NOMO-1 treated with dmso at 0.1 percent for 144 hours (cell line): Measurements from ENCODE around the gene SYNE2.
"Not testable (repeated sequence)": the region's sequence is repeated elsewhere in the genome, so short reads cannot be mapped to it uniquely, and the experiment has no call there.

Experiments
- DNase-seq: peaks from one replicate; lab custom pipeline; 2025; ENCODE audit not compliant: unreplicated experiment; lab: John Stamatoyannopoulos, UW

SYNE2 gene

GRCh38 chr14:63852817-63853731 is at the start of gene SYNE2:
SYNE2 (plus strand) TSS chr14:63853004; CDS start chr14:63909149, 56,145 bp downstream.
- DNase-seq = peak; percentile 37

GRCh38 chr14:63803221-63803791 is 49.5 kb upstream of the SYNE2 start:
- not testable (repeated sequence) for DNase-seq

GRCh38 chr14:63806064-63806463 is 46.7 kb upstream of the SYNE2 start:
- DNase-seq = not testable (repeated sequence)

GRCh38 chr14:63811692-63812091 is 41.1 kb upstream of the SYNE2 start:
- DNase-seq = not testable (repeated sequence)

GRCh38 chr14:63833728-63834127 is 19.1 kb upstream of the SYNE2 start:
- DNase-seq = no peak

- no peak for DNase-seq
These were observed 11.8 kb upstream of the SYNE2 start for GRCh38 chr14:63840981-63841380.

GRCh38 chr14:63843796-63844195 is 9.0 kb upstream of the SYNE2 start:
- no peak for DNase-seq

- DNase-seq = no peak
These were observed 3.9 kb upstream of the SYNE2 start for GRCh38 chr14:63848890-63849289.

- DNase-seq = no peak
These were observed 460 bp upstream of the SYNE2 start for GRCh38 chr14:63852271-63852816.

- DNase-seq = no peak
These were observed 1.1 kb downstream of the SYNE2 start for GRCh38 chr14:63853831-63854293.

- no peak for DNase-seq
These were observed 1.5 kb downstream of the SYNE2 start for GRCh38 chr14:63854330-63854729.

- DNase-seq = no peak
These were observed 2.5 kb downstream of the SYNE2 start for GRCh38 chr14:63855281-63855680.

- no peak for DNase-seq
These were observed 4.7 kb downstream of the SYNE2 start for GRCh38 chr14:63857466-63858030.

GRCh38 chr14:63860146-63860545 is 7.3 kb downstream of the SYNE2 start:
- DNase-seq = no peak

- no peak for DNase-seq
These were observed 9.4 kb downstream of the SYNE2 start for GRCh38 chr14:63862163-63862562.

GRCh38 chr14:63863004-63863403 is 10.2 kb downstream of the SYNE2 start:
- no peak for DNase-seq

- DNase-seq = not testable (repeated sequence)
These were observed 12.0 kb downstream of the SYNE2 start for GRCh38 chr14:63864775-63865174.

GRCh38 chr14:63867933-63868921 is 15.4 kb downstream of the SYNE2 start:
- DNase-seq = peak; percentile 1

- not testable (repeated sequence) for DNase-seq
These were observed 17.3 kb downstream of the SYNE2 start for GRCh38 chr14:63869940-63870752.

GRCh38 chr14:63870753-63871037 is 17.9 kb downstream of the SYNE2 start:
- DNase-seq = not testable (repeated sequence)
